Bronchial epithelial cell (primary cell): ENCODE measurements around the gene NALF2. TPM values are rescaled to one million over a fixed set of nuclear protein-coding genes. Genes with fewer than 3 reads are reported as not detected.

Experiments used
- DNase-seq: peaks from one replicate; pipeline ENCODE4 v3.0.0-alpha.2; 2010; ENCODE audit warnings: low read depth
- FAIRE-seq: peaks from 2 replicates; lab custom pipeline; 2011; peaks lifted over from hg19 to GRCh38; lab: Jason Lieb, UNC
- H3K27me3 ChIP-seq: 2 replicates; pipeline ENCODE4 v1.5.1; 2011; ENCODE audit warnings: low read length; ENCODE audit not compliant: control insufficient read depth, insufficient read depth
- H3K36me3 ChIP-seq: 2 replicates; pipeline ENCODE4 v1.5.1; 2011; ENCODE audit warnings: low read length; ENCODE audit not compliant: control insufficient read depth, insufficient read depth
- H3K4me3 ChIP-seq: 2 replicates; pipeline ENCODE4 v1.5.1; 2011; ENCODE audit warnings: mild to moderate bottlenecking, low read depth, low read length, control low read depth
- total RNA-seq: library from RNA; depleted of rRNA; stranded (reverse); fragments of >200 nt; gene quantifications from 2 replicates; pipeline ENCODE4 v1.2.1, GENCODE V29; 2014
- TF ChIP-seq, protein P1 (sequence below): IDR thresholded peaks from 2 replicates; pipeline ENCODE4 v1.5.1; 2011; ENCODE audit warnings: mild to moderate bottlenecking, moderate library complexity, low read length, control low read depth, inconsistent platforms; ENCODE audit not compliant: insufficient read depth, severe bottlenecking

The NALF2 gene
- total RNA-seq, 1 donor from 2014 or later = 0.79 TPM

DNA sequence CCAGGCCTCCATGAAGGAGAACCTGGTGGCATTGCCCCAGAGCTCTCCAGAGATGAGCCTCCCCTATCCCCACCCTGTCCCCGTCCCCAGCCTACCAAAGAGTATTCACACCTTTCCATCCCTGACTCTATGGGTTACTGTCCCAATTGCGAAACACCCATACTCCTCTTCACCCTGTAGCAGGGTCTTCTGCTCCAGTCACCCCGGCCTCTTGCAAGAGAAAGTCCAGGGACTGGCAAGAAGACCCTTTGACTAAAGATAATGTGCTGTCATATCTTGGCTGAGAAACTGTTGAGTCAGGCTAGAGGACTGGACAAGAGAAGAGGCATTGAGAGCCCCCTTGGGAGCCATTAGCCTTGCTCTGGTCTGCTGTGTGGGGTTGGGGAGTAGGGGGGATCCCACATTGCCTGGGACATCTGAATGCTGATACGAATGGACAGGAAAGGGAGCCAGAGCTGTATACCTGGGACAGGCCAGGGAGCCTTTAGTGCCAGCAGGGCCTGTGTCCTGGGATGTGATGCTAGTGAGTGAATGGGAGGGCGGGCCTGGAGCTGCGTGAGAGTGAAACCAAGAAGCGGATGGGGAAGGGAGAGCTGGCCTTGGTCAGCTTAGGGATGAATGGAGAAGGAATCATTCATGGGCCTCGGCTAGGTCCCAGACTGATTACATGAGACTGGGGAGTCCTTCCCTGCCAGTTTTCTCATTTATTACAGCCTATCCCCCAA is 27.1 kb downstream of the NALF2 start:
- H3K36me3 ChIP-seq = no peaks in the 10 kb centered on the region
- FAIRE-seq (no peak), DNase-seq (no peak)
- H3K4me3 ChIP-seq = no peak overlapping the region
- no peaks in the 10 kb centered on the region for H3K27me3 ChIP-seq
- TF ChIP-seq, protein P1, sequence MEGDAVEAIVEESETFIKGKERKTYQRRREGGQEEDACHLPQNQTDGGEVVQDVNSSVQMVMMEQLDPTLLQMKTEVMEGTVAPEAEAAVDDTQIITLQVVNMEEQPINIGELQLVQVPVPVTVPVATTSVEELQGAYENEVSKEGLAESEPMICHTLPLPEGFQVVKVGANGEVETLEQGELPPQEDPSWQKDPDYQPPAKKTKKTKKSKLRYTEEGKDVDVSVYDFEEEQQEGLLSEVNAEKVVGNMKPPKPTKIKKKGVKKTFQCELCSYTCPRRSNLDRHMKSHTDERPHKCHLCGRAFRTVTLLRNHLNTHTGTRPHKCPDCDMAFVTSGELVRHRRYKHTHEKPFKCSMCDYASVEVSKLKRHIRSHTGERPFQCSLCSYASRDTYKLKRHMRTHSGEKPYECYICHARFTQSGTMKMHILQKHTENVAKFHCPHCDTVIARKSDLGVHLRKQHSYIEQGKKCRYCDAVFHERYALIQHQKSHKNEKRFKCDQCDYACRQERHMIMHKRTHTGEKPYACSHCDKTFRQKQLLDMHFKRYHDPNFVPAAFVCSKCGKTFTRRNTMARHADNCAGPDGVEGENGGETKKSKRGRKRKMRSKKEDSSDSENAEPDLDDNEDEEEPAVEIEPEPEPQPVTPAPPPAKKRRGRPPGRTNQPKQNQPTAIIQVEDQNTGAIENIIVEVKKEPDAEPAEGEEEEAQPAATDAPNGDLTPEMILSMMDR = no peak

DNA sequence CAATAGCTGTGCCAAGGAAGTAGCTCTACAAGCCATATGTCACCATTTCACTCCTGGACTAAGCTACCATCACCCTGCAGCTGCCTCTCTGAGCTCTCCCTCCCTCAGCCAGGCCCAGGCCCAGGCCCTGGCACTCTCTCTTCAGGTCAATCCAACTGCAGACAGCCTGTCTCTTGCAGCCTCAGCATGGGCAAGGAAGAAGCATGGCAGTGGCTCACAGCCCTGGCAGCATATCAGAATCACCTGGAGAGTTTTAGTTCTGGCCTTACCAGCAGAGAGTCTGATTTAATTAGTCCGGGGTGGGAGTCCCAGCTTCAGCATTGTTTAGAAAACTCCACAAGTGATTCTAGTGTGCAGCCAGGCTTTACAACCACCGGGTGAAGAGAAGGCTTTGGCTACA is 31.5 kb downstream of the NALF2 start:
- FAIRE-seq (no peak), DNase-seq (no peak)
- Histone ChIP-seq H3K4me3 (no peak overlapping the region), H3K27me3 (no peaks in the 10 kb centered on the region), H3K36me3 (no peaks in the 10 kb centered on the region)
- TF ChIP-seq, protein P1 = no peak

- H3K27me3 ChIP-seq = no peaks in the 10 kb centered on the region
- TF ChIP-seq, protein P1 = peak; percentile 85
- H3K4me3 ChIP-seq = peak overlapping the region; percentile 32
- DNase-seq (peak; percentile 17), FAIRE-seq (no peak)
- H3K36me3 ChIP-seq = no peaks in the 10 kb centered on the region
Observed at GRCh38 chrX:69538321-69538876, 34.3 kb downstream of the NALF2 start.

DNA sequence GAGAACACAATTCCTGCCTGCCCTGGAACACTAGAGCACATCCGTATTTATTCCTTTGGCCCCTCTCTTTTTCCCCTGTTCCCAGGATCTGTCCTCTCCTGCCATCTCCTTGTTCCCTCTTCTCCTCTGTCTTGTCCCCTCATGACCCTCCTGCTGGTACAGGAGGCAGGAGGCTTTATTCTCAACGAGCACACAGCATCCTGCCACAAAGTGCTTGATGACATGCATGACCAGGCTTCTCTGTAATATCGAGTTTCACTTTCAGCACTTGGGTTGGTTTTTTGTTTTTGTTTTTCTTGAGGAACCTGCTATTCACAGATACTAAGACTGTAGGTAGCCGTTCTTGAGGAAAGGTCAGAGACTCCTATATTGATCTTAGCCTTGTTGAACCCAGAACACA is 35.3 kb downstream of the NALF2 start:
- Histone ChIP-seq H3K4me3 (no peak overlapping the region), H3K27me3 (no peaks in the 10 kb centered on the region), H3K36me3 (no peaks in the 10 kb centered on the region)
- DNase-seq (no peak), FAIRE-seq (no peak)
- TF ChIP-seq, protein P1 = no peak

DNA sequence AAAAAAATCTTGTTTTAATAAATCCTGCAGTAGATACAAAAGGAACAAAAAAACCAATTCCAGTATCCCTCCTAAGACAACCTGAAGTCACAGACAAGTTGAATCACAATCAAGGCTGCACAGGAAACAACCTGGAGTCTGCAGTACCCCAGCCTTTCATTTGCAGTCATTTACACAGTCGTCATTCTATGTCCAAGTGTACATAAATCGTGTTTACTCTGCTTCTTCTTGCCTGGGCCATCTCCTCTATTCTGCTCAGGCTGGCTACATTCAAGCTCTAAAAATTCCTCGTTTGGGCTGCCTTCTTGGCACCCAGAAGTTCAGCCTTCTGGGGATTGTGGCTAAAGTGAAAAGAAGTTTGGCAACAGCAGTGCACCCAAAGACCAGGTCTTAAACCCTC is 37.8 kb downstream of the NALF2 start:
- Histone ChIP-seq H3K4me3 (no peak overlapping the region), H3K27me3 (no peaks in the 10 kb centered on the region), H3K36me3 (no peaks in the 10 kb centered on the region)
- DNase-seq (no peak), FAIRE-seq (no peak)
- TF ChIP-seq, protein P1 = no peak

DNA sequence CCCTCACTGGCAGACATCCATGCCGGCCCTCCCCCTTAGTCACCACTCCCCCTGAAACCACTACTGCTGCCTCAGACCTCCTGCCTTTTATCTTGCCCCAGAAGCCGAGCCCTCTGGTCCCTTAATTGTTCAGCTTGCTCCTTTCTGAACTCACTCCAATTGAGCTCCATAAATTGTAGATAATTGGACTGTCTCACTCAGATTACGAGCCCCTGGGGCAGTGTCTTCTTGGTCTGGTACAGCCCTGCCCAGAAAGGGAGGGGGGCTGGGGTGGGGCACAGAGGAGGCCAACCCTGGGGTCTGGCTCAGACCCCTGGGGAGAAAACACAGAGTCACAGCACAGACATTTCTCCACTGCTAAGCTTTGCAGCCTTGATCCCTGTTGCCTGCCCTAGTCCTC is 39.4 kb downstream of the NALF2 start:
- TF ChIP-seq, protein P1 = no peak
- no peaks in the 10 kb centered on the region for H3K36me3 ChIP-seq
- FAIRE-seq (no peak), DNase-seq (no peak)
- H3K27me3 ChIP-seq = no peaks in the 10 kb centered on the region
- H3K4me3 ChIP-seq = no peak overlapping the region
